Measurements from ENCODE around the gene HS6ST2.

The HS6ST2 gene

GRCh38 chrX:132603700-132604286, 354.6 kb downstream of the HS6ST2 start:
- no peak for DNase-seq

- DNase-seq, result no peak
Measured at GRCh38 chrX:132602701-132603100, 355.7 kb downstream of the HS6ST2 start.

- DNase-seq, result no peak
Measured at GRCh38 chrX:132594999-132595398, 363.4 kb downstream of the HS6ST2 start.

GRCh38 chrX:132594129-132594528, 364.3 kb downstream of the HS6ST2 start:
- DNase-seq, result no peak

GRCh38 chrX:132592880-132593279, 365.5 kb downstream of the HS6ST2 start:
- peak; percentile 88 for DNase-seq

- DNase-seq, result peak; percentile 96
Measured at GRCh38 chrX:132591719-132592275, 366.6 kb downstream of the HS6ST2 start.

GRCh38 chrX:132590350-132591026, 367.9 kb downstream of the HS6ST2 start:
- DNase-seq, result no peak

- no peak for DNase-seq
Measured at GRCh38 chrX:132584936-132585335, 373.5 kb downstream of the HS6ST2 start.

GRCh38 chrX:132576939-132577338, 381.5 kb downstream of the HS6ST2 start:
- DNase-seq, result peak; percentile 60
